ENCODE measurements around the gene MTOR.

GRCh38 chr1:11107599-11107998 lies 154.8 kb downstream of the MTOR start:
- TF ChIP-seq CTCF (IDR thresholded peaks at IDR 0.05): no peak
- TF ChIP-seq POLR2A (IDR thresholded peaks at IDR 0.05): no peak
- TF ChIP-seq EP300 (IDR thresholded peaks at IDR 0.05): no peak

Measured in ovary (tissue), 3 donors.